H9 (cell line): ENCODE data around the gene TTC33. TPM values are rescaled to one million over a fixed set of nuclear protein-coding genes. Genes with fewer than 3 reads are reported as not detected.

Experiments used
- DNase-seq: peaks from one replicate; pipeline ENCODE4 v3.0.0-alpha.2; 2017
- H2AFZ ChIP-seq: one replicate; pipeline ENCODE4 v1.6.1; 2013; ENCODE audit warnings: mild to moderate bottlenecking, low read length, control low read depth, moderate library complexity
- H2AK5ac ChIP-seq: 2 replicates; pipeline ENCODE4 v1.6.1; 2013; ENCODE audit warnings: low read length, control low read depth, mixed read lengths; ENCODE audit not compliant: insufficient read length
- H2BK120ac ChIP-seq: one replicate; pipeline ENCODE4 v1.6.1; 2013; ENCODE audit warnings: low read depth, mild to moderate bottlenecking, low read length, control low read depth, inconsistent platforms; ENCODE audit not compliant: poor library complexity, severe bottlenecking
- H2BK12ac ChIP-seq: 2 replicates; pipeline ENCODE4 v1.6.1; 2013; ENCODE audit warnings: low read length, control low read depth, mixed read lengths, low read depth; ENCODE audit not compliant: insufficient read length
- H2BK15ac ChIP-seq: 2 replicates; pipeline ENCODE4 v1.6.1; 2013; ENCODE audit warnings: low read depth, low read length, control low read depth
- H2BK20ac ChIP-seq: one replicate; pipeline ENCODE4 v1.6.1; 2013; ENCODE audit warnings: low read depth, mild to moderate bottlenecking, low read length, control low read depth, inconsistent platforms; ENCODE audit not compliant: poor library complexity, severe bottlenecking
- H2BK5ac ChIP-seq: 2 replicates; pipeline ENCODE4 v1.6.1; 2013; ENCODE audit warnings: low read length, control low read depth, mixed read lengths; ENCODE audit not compliant: insufficient read length
- H3K14ac ChIP-seq: 2 replicates; pipeline ENCODE4 v1.6.1; 2013; ENCODE audit warnings: low read length, control low read depth; ENCODE audit not compliant: insufficient read depth
- H3K18ac ChIP-seq: 2 replicates; pipeline ENCODE4 v1.6.1; 2013; ENCODE audit warnings: low read depth, mild to moderate bottlenecking, mixed read lengths, low read length, control low read depth; ENCODE audit not compliant: insufficient read length
- H3K23ac ChIP-seq: 2 replicates; pipeline ENCODE4 v1.6.1; 2013; ENCODE audit warnings: low read length, control low read depth, mixed read lengths, low read depth; ENCODE audit not compliant: insufficient read length
- H3K23me2 ChIP-seq: 2 replicates; pipeline ENCODE4 v1.6.1; 2013; ENCODE audit warnings: low read depth, mild to moderate bottlenecking, mixed read lengths, low read length, control low read depth; ENCODE audit not compliant: insufficient read length, poor library complexity, severe bottlenecking
- H3K27ac ChIP-seq: 2 replicates; pipeline ENCODE4 v1.5.1; 2013; ENCODE audit warnings: low read length, control low read depth, mixed read lengths, low read depth; ENCODE audit not compliant: insufficient read length
- H3K27me3 ChIP-seq: 2 replicates; pipeline ENCODE4 v1.6.1; 2013; ENCODE audit warnings: low read length, control low read depth, inconsistent platforms; ENCODE audit not compliant: insufficient read depth
- H3K4ac ChIP-seq: 2 replicates; pipeline ENCODE4 v1.6.1; 2013; ENCODE audit warnings: low read depth, mild to moderate bottlenecking, control low read depth, inconsistent platforms, low read length, moderate library complexity
- H3K4me1 ChIP-seq: 2 replicates; pipeline ENCODE4 v1.6.1; 2013; ENCODE audit warnings: low read length, control low read depth, inconsistent platforms; ENCODE audit not compliant: insufficient read depth
- H3K4me2 ChIP-seq: 2 replicates; pipeline ENCODE4 v1.6.1; 2013; ENCODE audit warnings: low read length, control low read depth, mixed read lengths; ENCODE audit not compliant: insufficient read length, insufficient read depth
- H3K56ac ChIP-seq: 2 replicates; pipeline ENCODE4 v1.6.1; 2013; ENCODE audit warnings: low read depth, mild to moderate bottlenecking, mixed read lengths, low read length, control low read depth; ENCODE audit not compliant: insufficient read length
- H3K79me1 ChIP-seq: 2 replicates; pipeline ENCODE4 v1.6.1; 2013; ENCODE audit warnings: low read depth, mild to moderate bottlenecking, moderate library complexity, low read length, control low read depth, inconsistent platforms; ENCODE audit not compliant: insufficient read depth, poor library complexity, severe bottlenecking
- H3K79me2 ChIP-seq: 2 replicates; pipeline ENCODE4 v1.6.1; 2013; ENCODE audit warnings: low read length, control low read depth, inconsistent platforms; ENCODE audit not compliant: insufficient read depth
- H3K9ac ChIP-seq: 2 replicates; pipeline ENCODE4 v1.6.1; 2013; ENCODE audit warnings: low read length, control low read depth, mixed read lengths; ENCODE audit not compliant: insufficient read length; ENCODE audit errors: extremely low read depth
- H3K9me3 ChIP-seq: one replicate; pipeline ENCODE4 v1.6.1; 2013; ENCODE audit warnings: low read depth, low read length, inconsistent platforms; ENCODE audit not compliant: control insufficient read depth
- H3T11ph ChIP-seq: one replicate; pipeline ENCODE4 v1.6.1; 2013; ENCODE audit warnings: mild to moderate bottlenecking, low read length, control low read depth, inconsistent platforms
- H4K20me1 ChIP-seq: one replicate; pipeline ENCODE4 v1.6.1; 2013; ENCODE audit not compliant: control insufficient read depth, insufficient read length, insufficient read depth
- H4K5ac ChIP-seq: 2 replicates; pipeline ENCODE4 v1.6.1; 2013; ENCODE audit warnings: low read depth, mild to moderate bottlenecking, mixed read lengths, low read length, control low read depth; ENCODE audit not compliant: insufficient read length
- H4K8ac ChIP-seq: replicated peaks from 2 replicates; pipeline ENCODE4 v1.6.1; 2013; ENCODE audit warnings: low read length, control low read depth, mixed read lengths, low read depth; ENCODE audit not compliant: insufficient read length
- H4K91ac ChIP-seq: 2 replicates; pipeline ENCODE4 v1.6.1; 2013; ENCODE audit warnings: low read depth, mild to moderate bottlenecking, moderate library complexity, mixed read lengths, low read length, control low read depth; ENCODE audit not compliant: insufficient read length
- H3K27ac Mint-ChIP-seq, 3 experiments: 2 replicates in 2 of 3; 3 replicates in 1 of 3; pipeline ENCODE4 v1.8.0; 2020 to 2021; ENCODE audit warnings: mixed read lengths in 3 of 3, mild to moderate bottlenecking in 1 of 3, moderate library complexity in 1 of 3
- H3K27me3 Mint-ChIP-seq: 2 replicates; pipeline ENCODE4 v1.8.0; 2021; ENCODE audit warnings: low read depth, mild to moderate bottlenecking, moderate library complexity, mixed read lengths
- H3K36me3 Mint-ChIP-seq, 3 experiments: 2 replicates in 2 of 3; 3 replicates in 1 of 3; pipeline ENCODE4 v1.8.0; 2020 to 2021; ENCODE audit warnings: low read depth in 3 of 3, mixed read lengths in 3 of 3; ENCODE audit not compliant: insufficient read depth in 1 of 3
- H3K4me1 Mint-ChIP-seq, 2 experiments: 2 replicates each; pipeline ENCODE4 v1.8.0; 2020; ENCODE audit warnings: mixed read lengths in 2 of 2
- H3K4me3 Mint-ChIP-seq, 2 experiments: 2 replicates in 1 of 2; 3 replicates in 1 of 2; pipeline ENCODE4 v1.8.0; 2020 to 2021; ENCODE audit warnings: mild to moderate bottlenecking in 2 of 2, mixed read lengths in 2 of 2, moderate library complexity in 1 of 2
- H3K9me3 Mint-ChIP-seq, 2 experiments: 2 replicates in 1 of 2; 3 replicates in 1 of 2; pipeline ENCODE4 v1.8.0; 2020; ENCODE audit warnings: mild to moderate bottlenecking in 2 of 2, mixed read lengths in 2 of 2, moderate library complexity in 1 of 2
- WGBS: extraction: QIAGEN DNeasy Blood & Tissue Kit; methylation state at CpG from one replicate; pipeline ENCODE4 v1.1.7; 2013; ENCODE audit warnings: missing lambda C conversion rate, low lambda C conversion rate, mixed read lengths; ENCODE audit not compliant: insufficient read length; ENCODE audit errors: extremely low coverage; 5-methylcytosine and 5-hydroxymethylcytosine counted together
- total RNA-seq: library from RNA; stranded (reverse); gene quantifications from 2 replicates; pipeline ENCODE4 v1.2.1, GENCODE V29; 2021
- TF ChIP-seq, protein P1 (sequence below): fragments of 200-600 bp; sonication (generic); conservative IDR thresholded peaks from 3 replicates; pipeline ENCODE4 v1.8.0; 2021; ENCODE audit warnings: antibody characterized with exemption, mild to moderate bottlenecking

The TTC33 gene
- total RNA-seq, 1 experiment from 2014 or later: 7.3 TPM

DNA sequence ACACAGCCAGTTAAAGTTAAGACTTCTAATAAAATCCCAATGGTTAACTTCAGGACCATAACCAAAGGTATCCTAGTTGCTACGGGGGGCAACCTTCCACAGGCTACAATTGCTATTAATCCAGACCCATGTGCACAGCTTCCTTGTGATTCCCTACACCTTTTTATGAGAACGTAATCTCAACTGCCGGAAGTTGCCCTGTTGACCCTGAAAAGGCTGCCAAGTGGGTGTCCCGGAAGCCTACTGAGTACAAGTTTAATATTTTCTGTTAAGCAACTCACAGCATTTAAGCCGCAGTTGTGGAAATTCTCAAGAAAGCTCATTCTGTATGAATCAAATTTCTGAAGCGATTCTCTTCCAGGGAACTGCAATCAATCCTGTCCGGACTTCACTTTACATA, 124.5 kb downstream of the TTC33 start:
- Histone ChIP-seq H3K18ac (no peak overlapping the region), H4K8ac (no peak overlapping the region), H4K91ac (no peak overlapping the region), H3K56ac (no peak overlapping the region), H2AK5ac (no peak overlapping the region), H3T11ph (no peak overlapping the region), H2BK15ac (no peak overlapping the region), H3K23ac (no peak overlapping the region), H2BK5ac (no peak overlapping the region), H3K79me1 (no peaks in the 10 kb centered on the region), H4K5ac (no peak overlapping the region), H3K27ac (no peak overlapping the region), H2AFZ (no peak overlapping the region), H3K23me2 (no peaks in the 10 kb centered on the region), H2BK120ac (no peak overlapping the region), H3K14ac (no peak overlapping the region), H3K4ac (no peak overlapping the region), H3K79me2 (no peaks in the 10 kb centered on the region), H2BK20ac (no peak overlapping the region), H3K27me3 (no peaks in the 10 kb centered on the region), H3K9me3 (no peaks in the 10 kb centered on the region), H3K4me2 (no peak overlapping the region), H2BK12ac (no peak overlapping the region), H4K20me1 (no peaks in the 10 kb centered on the region), H3K9ac (no peak overlapping the region), H3K4me1 (no peaks in the 10 kb centered on the region)
- Mint-ChIP-seq H3K4me1 (peaks cover 4 to 6% of the 10 kb centered on the region in 2 experiments; a peak in 3 of 4 replicates), H3K27ac (no peak overlapping the region), H3K9me3 (peaks cover 0 to 8% of the 10 kb centered on the region in 2 experiments; a peak in 3 of 5 replicates), H3K27me3 (no peaks in the 10 kb centered on the region), H3K36me3 (no peaks in the 10 kb centered on the region), H3K4me3 (no peak overlapping the region)
- WGBS: no CpG with 5 or more reads among the region's 7 CpGs
- DNase-seq: no peak
- TF ChIP-seq, protein P1, sequence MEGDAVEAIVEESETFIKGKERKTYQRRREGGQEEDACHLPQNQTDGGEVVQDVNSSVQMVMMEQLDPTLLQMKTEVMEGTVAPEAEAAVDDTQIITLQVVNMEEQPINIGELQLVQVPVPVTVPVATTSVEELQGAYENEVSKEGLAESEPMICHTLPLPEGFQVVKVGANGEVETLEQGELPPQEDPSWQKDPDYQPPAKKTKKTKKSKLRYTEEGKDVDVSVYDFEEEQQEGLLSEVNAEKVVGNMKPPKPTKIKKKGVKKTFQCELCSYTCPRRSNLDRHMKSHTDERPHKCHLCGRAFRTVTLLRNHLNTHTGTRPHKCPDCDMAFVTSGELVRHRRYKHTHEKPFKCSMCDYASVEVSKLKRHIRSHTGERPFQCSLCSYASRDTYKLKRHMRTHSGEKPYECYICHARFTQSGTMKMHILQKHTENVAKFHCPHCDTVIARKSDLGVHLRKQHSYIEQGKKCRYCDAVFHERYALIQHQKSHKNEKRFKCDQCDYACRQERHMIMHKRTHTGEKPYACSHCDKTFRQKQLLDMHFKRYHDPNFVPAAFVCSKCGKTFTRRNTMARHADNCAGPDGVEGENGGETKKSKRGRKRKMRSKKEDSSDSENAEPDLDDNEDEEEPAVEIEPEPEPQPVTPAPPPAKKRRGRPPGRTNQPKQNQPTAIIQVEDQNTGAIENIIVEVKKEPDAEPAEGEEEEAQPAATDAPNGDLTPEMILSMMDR: no peak
